K562 (cell line): Measurements from ENCODE around the gene ATXN7L2. TPM values are rescaled to one million over a fixed set of nuclear protein-coding genes. Genes with fewer than 3 reads are reported as not detected.

ENCODE experiments used
- ARID3A ChIP-seq: IDR thresholded peaks from 2 replicates; pipeline ENCODE4 v1.6.1; 2012; ENCODE audit warnings: low read depth, low read length, improper control_type of control experiment, borderline replicate concordance
- CREB5 ChIP-seq: fragments of 250-450 bp; sonication (Bioruptor Pico); IDR thresholded peaks from 2 replicates; pipeline ENCODE4 v1.5.0; 2020; ENCODE audit warnings: mild to moderate bottlenecking
- E2F6 ChIP-seq, 2 experiments: IDR thresholded peaks; 2 replicates each; pipeline ENCODE4 v1.6.1; 2011; ENCODE audit warnings: borderline replicate concordance in 1 of 2, control low read depth in 1 of 2, low read depth in 1 of 2, low read length in 1 of 2, mild to moderate bottlenecking in 1 of 2, mixed read lengths in 1 of 2, moderate library complexity in 1 of 2; ENCODE audit not compliant: insufficient read depth in 1 of 2, insufficient read length in 1 of 2, poor library complexity in 1 of 2, severe bottlenecking in 1 of 2; ENCODE audit errors: extremely low read depth in 1 of 2
- HBP1 ChIP-seq: fragments of 450-650 bp; formaldehyde crosslinking; IDR thresholded peaks from 2 replicates; pipeline ENCODE4 v1.4.0; 2022; ENCODE audit warnings: missing genetic modification characterization
- HDGF ChIP-seq: fragments of 450-650 bp; IDR thresholded peaks from 2 replicates; pipeline ENCODE4 v1.6.1; 2016
- MBD2 ChIP-seq: sonication (generic); IDR thresholded peaks from 2 replicates; pipeline ENCODE4 v1.6.1; 2016; ENCODE audit warnings: low read depth, borderline replicate concordance
- MECOM ChIP-seq: fragments of 250-450 bp; sonication (Bioruptor Pico); IDR thresholded peaks from 2 replicates; pipeline ENCODE4 v1.8.0; 2022; ENCODE audit warnings: inconsistent platforms
- NFE2 ChIP-seq: IDR thresholded peaks from 2 replicates; pipeline ENCODE4 v1.6.1; 2014; ENCODE audit warnings: antibody characterized with exemption, low read depth
- PHTF2 ChIP-seq: fragments of 250-450 bp; sonication (Bioruptor Pico); IDR thresholded peaks from 2 replicates; pipeline ENCODE4 v1.5.0; 2021; ENCODE audit warnings: mild to moderate bottlenecking
- RAD21 ChIP-seq, 2 experiments: fragments of 250-450 bp in 1 of 2; fragments of 450-650 bp in 1 of 2; sonication (Bioruptor Pico) in 1 of 2; formaldehyde crosslinking in 1 of 2; IDR thresholded peaks in 1 of 2; conservative IDR thresholded peaks in 1 of 2; 2 replicates each; pipeline versions ENCODE4 v1.4.0 to v1.8.0; 2020 to 2022; ENCODE audit warnings: mild to moderate bottlenecking in 2 of 2, moderate library complexity in 1 of 2
- RBM39 ChIP-seq: fragments of 200-400 bp; formaldehyde crosslinking; optimal IDR thresholded peaks from 2 replicates; pipeline ENCODE3; 2018; ENCODE audit warnings: low read depth, low read length
- SMAD3 ChIP-seq: fragments of 450-650 bp; formaldehyde crosslinking; conservative IDR thresholded peaks from 2 replicates; pipeline ENCODE4 v1.4.0; 2020; ENCODE audit warnings: mild to moderate bottlenecking
- SP2 ChIP-seq: IDR thresholded peaks from 2 replicates; pipeline ENCODE4 v1.6.1; 2011; ENCODE audit warnings: mild to moderate bottlenecking, low read depth, low read length, moderate library complexity; ENCODE audit not compliant: poor library complexity, severe bottlenecking; ENCODE audit errors: extremely low read depth
- SRF ChIP-seq, 2 experiments: fragments of 250-450, 450-650 bp in 1 of 2; sonication (Bioruptor Pico) in 1 of 2; sonication (generic) in 1 of 2; formaldehyde crosslinking; IDR thresholded peaks; 2 replicates each; pipeline versions ENCODE4 v1.5.0 to v1.5.1; 2020 to 2022; ENCODE audit warnings: mild to moderate bottlenecking in 1 of 2, missing genetic modification reagents in 1 of 2
- ZKSCAN3 ChIP-seq: fragments of 250-450 bp; sonication (Bioruptor Pico); IDR thresholded peaks from 2 replicates; pipeline ENCODE4 v1.4.0; 2020
- ZNF165 ChIP-seq: fragments of 250-450 bp; sonication (Bioruptor Pico); IDR thresholded peaks from 2 replicates; pipeline ENCODE4 v1.4.0; 2020; ENCODE audit warnings: borderline replicate concordance
- ZNF197 ChIP-seq: fragments of 200-800 bp; sonication (Bioruptor generic); IDR thresholded peaks from 2 replicates; pipeline ENCODE4 v1.6.1; 2016; ENCODE audit warnings: low read depth, missing genetic modification characterization, missing compliant biosample characterization
- ZNF224 ChIP-seq: sonication (generic); formaldehyde crosslinking; IDR thresholded peaks from 2 replicates; pipeline ENCODE4 v1.8.0; 2022; ENCODE audit warnings: mild to moderate bottlenecking, missing genetic modification reagents
- ZNF347 ChIP-seq: fragments of 450-650 bp; formaldehyde crosslinking; IDR thresholded peaks from 2 replicates; pipeline ENCODE4 v1.4.0; 2020; ENCODE audit warnings: low read depth, mild to moderate bottlenecking, moderate library complexity
- ZNF354B ChIP-seq: fragments of 250-450 bp; sonication (Bioruptor Pico); IDR thresholded peaks from 2 replicates; pipeline ENCODE4 v1.4.0; 2020
- polyA plus RNA-seq, 8 experiments: library from polyadenylated mRNA; depleted of rRNA in 4 of 8; stranded (reverse) in 5 of 8; unstranded in 3 of 8; fragments of >200 nt; fragmentation: Nextera tagmentation in 2 of 8; fragmentation: Illumina TruSeq in 1 of 8; extraction: Ambion mirVana in 2 of 8; extraction: Trizol in 1 of 8; gene quantifications; 2 replicates each; pipeline versions ENCODE4 v1.2.1 to v1.2.3, GENCODE V29; 2011 to 2014; ENCODE audit warnings: inconsistent platforms in 1 of 8, missing spikeins in 1 of 8
- total RNA-seq, 7 experiments: library from RNA; depleted of rRNA in 6 of 7; stranded (reverse); fragments of >200 nt in 6 of 7; fragmentation: Illumina TruSeq in 2 of 7; extraction: Trizol in 2 of 7; gene quantifications; 2 replicates each; pipeline versions ENCODE4 v1.2.1 to v1.2.3, GENCODE V29; 2011 to 2021; ENCODE audit warnings: low replicate concordance in 1 of 7

The ATXN7L2 gene
- total and polyA plus RNA-seq, 9 of the 15 experiments (the other 6 are each of a cell fraction or from before 2014, with no cell fraction given): 0.21 to 10.4 (median 5.8) TPM

- TF ChIP-seq CREB5 (CRISPR knock-in tag) (no peak), NFE2 (no peak), ZNF347 (no peak), ARID3A (no peak), ZNF354B (CRISPR knock-in tag) (no peak), HBP1 (no peak), SRF (CRISPR knock-in tag; IDR thresholded peaks at IDR 0.05) (no peak), ZNF197 (CRISPR knock-in tag) (no peak), ZKSCAN3 (CRISPR knock-in tag) (no peak), E2F6 (IDR thresholded peaks at IDR 0.05; ENCODE audit: borderline replicate concordance in 1 of 2, extremely low read depth in 1 of 2, insufficient read depth in 1 of 2, insufficient read length in 1 of 2, low read depth in 1 of 2, low read length in 1 of 2, poor library complexity in 1 of 2, severe bottlenecking in 1 of 2) (no peak), MBD2 (no peak), SMAD3 (CRISPR knock-in tag) (no peak), PHTF2 (CRISPR knock-in tag) (no peak), ZNF165 (CRISPR knock-in tag) (no peak), HDGF (no peak), SP2 (no peak), RAD21 (CRISPR knock-in tag; conservative IDR thresholded peaks at IDR 0.05 in 1 of 2, IDR thresholded peaks at IDR 0.05 in 1 of 2) (peak in 1 of 2 experiments; percentile 25; a peak in 1 of 4 replicates), RBM39 (no peak), MECOM (CRISPR knock-in tag) (no peak), ZNF224 (CRISPR knock-in tag) (0 out of 2 replicates have a peak, but pooled peaks have one; percentile 63)
Observed at GRCh38 chr1:109478806-109479205, 4.9 kb upstream of the ATXN7L2 start (continued).
